ENCODE results near the gene DIS3L2.
"Not testable (repeated sequence)": the region's sequence is repeated elsewhere in the genome, so short reads cannot be mapped to it uniquely, and the experiment has no call there.

The DIS3L2 gene

DNA sequence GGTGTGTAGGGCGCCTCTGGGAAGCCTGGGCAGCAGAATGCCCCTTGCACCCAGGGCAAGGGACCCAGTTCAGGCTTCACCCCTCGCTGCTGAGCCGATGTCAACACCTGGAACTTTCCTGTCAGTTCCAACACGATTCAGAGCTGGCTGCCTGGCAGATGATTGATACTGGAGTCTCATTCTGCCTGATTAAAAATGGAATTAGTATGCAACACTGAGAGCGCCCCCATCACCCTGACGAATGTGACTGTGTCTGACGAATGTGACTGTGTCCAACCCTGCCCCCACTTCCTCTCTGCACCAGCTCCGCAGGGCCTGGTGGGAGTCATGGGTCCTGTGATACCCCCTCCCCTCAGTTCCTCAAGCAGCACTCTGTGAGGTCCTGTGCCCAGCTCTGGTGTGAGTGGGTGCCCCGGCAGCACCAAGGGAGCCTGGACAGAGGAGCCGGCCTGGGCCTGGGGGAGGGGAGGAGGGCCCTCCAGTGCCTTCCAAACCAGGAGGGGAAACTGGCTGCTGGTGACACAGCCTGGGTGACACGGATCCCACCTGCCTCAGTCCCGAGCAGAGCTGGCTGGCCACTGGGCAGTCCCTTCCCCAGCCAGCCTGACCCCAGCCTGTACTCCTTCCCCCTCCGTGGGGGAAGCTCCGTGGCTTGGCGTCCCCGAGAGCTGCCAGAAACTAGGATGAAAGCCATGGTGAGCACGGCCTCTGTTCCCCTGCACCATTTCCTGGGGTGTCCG is 375.6 kb downstream of the DIS3L2 start:
- no peak overlapping the region for H3K4me3 ChIP-seq (ENCODE audit: low read depth, low read length)
- TF ChIP-seq, protein P1, sequence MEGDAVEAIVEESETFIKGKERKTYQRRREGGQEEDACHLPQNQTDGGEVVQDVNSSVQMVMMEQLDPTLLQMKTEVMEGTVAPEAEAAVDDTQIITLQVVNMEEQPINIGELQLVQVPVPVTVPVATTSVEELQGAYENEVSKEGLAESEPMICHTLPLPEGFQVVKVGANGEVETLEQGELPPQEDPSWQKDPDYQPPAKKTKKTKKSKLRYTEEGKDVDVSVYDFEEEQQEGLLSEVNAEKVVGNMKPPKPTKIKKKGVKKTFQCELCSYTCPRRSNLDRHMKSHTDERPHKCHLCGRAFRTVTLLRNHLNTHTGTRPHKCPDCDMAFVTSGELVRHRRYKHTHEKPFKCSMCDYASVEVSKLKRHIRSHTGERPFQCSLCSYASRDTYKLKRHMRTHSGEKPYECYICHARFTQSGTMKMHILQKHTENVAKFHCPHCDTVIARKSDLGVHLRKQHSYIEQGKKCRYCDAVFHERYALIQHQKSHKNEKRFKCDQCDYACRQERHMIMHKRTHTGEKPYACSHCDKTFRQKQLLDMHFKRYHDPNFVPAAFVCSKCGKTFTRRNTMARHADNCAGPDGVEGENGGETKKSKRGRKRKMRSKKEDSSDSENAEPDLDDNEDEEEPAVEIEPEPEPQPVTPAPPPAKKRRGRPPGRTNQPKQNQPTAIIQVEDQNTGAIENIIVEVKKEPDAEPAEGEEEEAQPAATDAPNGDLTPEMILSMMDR (IDR thresholded peaks at IDR 0.05; ENCODE audit: low read depth, low read length): no peak

GRCh38 chr2:232338094-232338758 is 376.7 kb downstream of the DIS3L2 start:
- not testable (repeated sequence) for H3K4me3 ChIP-seq (ENCODE audit: low read depth, low read length)

- no peak overlapping the region for H3K4me3 ChIP-seq (ENCODE audit: low read depth, low read length)
- TF ChIP-seq, protein P1 (IDR thresholded peaks at IDR 0.05; ENCODE audit: low read depth, low read length): no peak
Observed at GRCh38 chr2:232338759-232339106, 377.2 kb downstream of the DIS3L2 start.

- TF ChIP-seq, protein P1 (IDR thresholded peaks at IDR 0.05; ENCODE audit: low read depth, low read length): 0 out of 2 replicates have a peak, but pooled peaks have one; percentile 13
- no peak overlapping the region for H3K4me3 ChIP-seq (ENCODE audit: low read depth, low read length)
Observed at GRCh38 chr2:232339121-232340081, 377.9 kb downstream of the DIS3L2 start.

GRCh38 chr2:232340171-232340935 is 378.8 kb downstream of the DIS3L2 start:
- TF ChIP-seq, protein P1 (IDR thresholded peaks at IDR 0.05; ENCODE audit: low read depth, low read length): no peak
- no peak overlapping the region for H3K4me3 ChIP-seq (ENCODE audit: low read depth, low read length)

- TF ChIP-seq, protein P1 (IDR thresholded peaks at IDR 0.05; ENCODE audit: low read depth, low read length): no peak
- no peak overlapping the region for H3K4me3 ChIP-seq (ENCODE audit: low read depth, low read length)
Observed at GRCh38 chr2:232341061-232341738, 379.7 kb downstream of the DIS3L2 start.

Measured in WI38 (cell line).